Cerebellar cortex (tissue), 1 donor: ENCODE results near the gene BCL7B.
"Not testable (repeated sequence)": the region's sequence is repeated elsewhere in the genome, so short reads cannot be mapped to it uniquely, and the experiment has no call there.

Source experiments
- DNase-seq: peaks from one replicate; pipeline ENCODE4 v3.0.0-alpha.2; 2015; ENCODE audit warnings: low spot score

Gene BCL7B

GRCh38 chr7:73557397-73558257 is at the start of gene BCL7B:
BCL7B (minus strand) TSS chr7:73557690; CDS start chr7:73557578, 112 bp downstream.
- peak; percentile 61 for DNase-seq

GRCh38 chr7:73605601-73606220 is 48.2 kb upstream of the BCL7B start:
- no peak for DNase-seq

GRCh38 chr7:73602721-73603651 is 45.5 kb upstream of the BCL7B start:
- DNase-seq, result no peak

- no peak for DNase-seq
Observed at GRCh38 chr7:73599916-73600315, 42.4 kb upstream of the BCL7B start.

GRCh38 chr7:73599151-73599882 is 41.8 kb upstream of the BCL7B start:
- DNase-seq, result no peak

GRCh38 chr7:73597978-73598782 is 40.7 kb upstream of the BCL7B start:
- no peak for DNase-seq

GRCh38 chr7:73596191-73597065 is 38.9 kb upstream of the BCL7B start:
- no peak for DNase-seq

GRCh38 chr7:73595358-73595757 is 37.9 kb upstream of the BCL7B start:
- no peak for DNase-seq

GRCh38 chr7:73593207-73594045 is 35.9 kb upstream of the BCL7B start:
- no peak for DNase-seq

GRCh38 chr7:73586911-73587310 is 29.4 kb upstream of the BCL7B start:
- DNase-seq, result no peak

- no peak for DNase-seq
Observed at GRCh38 chr7:73585196-73585595, 27.7 kb upstream of the BCL7B start.

GRCh38 chr7:73582664-73583202 is 25.2 kb upstream of the BCL7B start:
- DNase-seq, result no peak

- DNase-seq, result not testable (repeated sequence)
Observed at GRCh38 chr7:73581006-73581405, 23.5 kb upstream of the BCL7B start.

- DNase-seq, result peak; percentile 99
Observed at GRCh38 chr7:73578342-73579128, 21.0 kb upstream of the BCL7B start, which contains the start of gene TBL2. TBL2 (minus strand) TSS chr7:73578579; CDS start chr7:73578549, 30 bp downstream.

- DNase-seq, result no peak
Observed at GRCh38 chr7:73577627-73578341, 20.3 kb upstream of the BCL7B start.

GRCh38 chr7:73573791-73574190 is 16.3 kb upstream of the BCL7B start:
- DNase-seq, result no peak

GRCh38 chr7:73573276-73573675 is 15.8 kb upstream of the BCL7B start:
- DNase-seq, result no peak
